Heart right ventricle (tissue), 16 donors: ENCODE results near the gene BRI3. TPM values are rescaled to one million over a fixed set of nuclear protein-coding genes. Genes with fewer than 3 reads are reported as not detected.

Experiments used
- ATAC-seq, 8 donors: fragments of 200-7000 bp; cut with Tn5 transposase; one replicate each; pipeline ENCODE4 v1.9.1; 2020; ENCODE audit warnings: mild to moderate bottlenecking in 8 of 8, moderate library complexity in 8 of 8, moderate number of reproducible peaks in 1 of 8
- DNase-seq, 2 donors: peaks; one replicate each; pipeline ENCODE4 v3.0.0-alpha.2; 2020
- H3K27ac ChIP-seq, 10 donors: fragments of 200-600 bp; sonication (generic) in 2 of 10; one replicate each; pipeline versions ENCODE4 v1.5.0 to v1.8.0; 2020 to 2022; ENCODE audit warnings: mild to moderate bottlenecking in 3 of 10
- H3K27me3 ChIP-seq, 7 donors: fragments of 200-600 bp; one replicate each; pipeline ENCODE4 v1.8.0; 2021 to 2022; ENCODE audit warnings: mild to moderate bottlenecking in 2 of 7
- H3K36me3 ChIP-seq, 9 donors: fragments of 200-600 bp; sonication (generic) in 1 of 9; one replicate each; pipeline versions ENCODE4 v1.5.0 to v1.8.0; 2020 to 2022; ENCODE audit warnings: mild to moderate bottlenecking in 2 of 9
- H3K4me1 ChIP-seq, 9 donors: fragments of 200-600 bp; sonication (generic) in 1 of 9; one replicate each; pipeline versions ENCODE4 v1.5.0 to v1.8.0; 2020 to 2022; ENCODE audit warnings: mild to moderate bottlenecking in 4 of 9
- H3K4me3 ChIP-seq, 10 donors: fragments of 200-600 bp; sonication (generic) in 2 of 10; one replicate each; pipeline versions ENCODE4 v1.5.0 to v1.8.0; 2020 to 2022; ENCODE audit warnings: mild to moderate bottlenecking in 7 of 10, moderate library complexity in 2 of 10
- H3K9me3 ChIP-seq, 11 donors: fragments of 200-600 bp in 10 of 11; sonication (generic) in 2 of 11; one replicate each; pipeline versions ENCODE4 v1.5.0 to v1.8.0; 2013 to 2022; ENCODE audit warnings: mild to moderate bottlenecking in 2 of 11, control low read depth in 1 of 11, moderate library complexity in 1 of 11
- CTCF ChIP-seq, 9 donors: fragments of 200-600 bp; sonication (generic) in 2 of 9; IDR thresholded peaks; one replicate each; pipeline versions ENCODE4 v1.5.0 to v1.8.0; 2021 to 2022; ENCODE audit warnings: antibody characterized with exemption in 9 of 9, mild to moderate bottlenecking in 5 of 9, moderate library complexity in 1 of 9
- WGBS, 2 donors: extraction: QIAGEN DNeasy Blood & Tissue Kit; methylation state at CpG; one replicate each; pipeline ENCODE4 v1.1.7; 2013; ENCODE audit warnings: inconsistent platforms in 1 of 2; 5-methylcytosine and 5-hydroxymethylcytosine counted together
- intact Hi-C, 10 donors: fragments of 100-400 bp; cut with DNase I; formaldehyde crosslinking; loops; one replicate each; pipeline versions ENCODE4 v1.11.1 to v1.14.2; 2022
- polyA plus RNA-seq, 2 donors: library from polyadenylated mRNA; stranded (reverse); fragments of 200-250 nt; gene quantifications; one replicate each; pipeline ENCODE4 v1.2.3, GENCODE V29; 2013
- total RNA-seq, 10 donors: library from RNA; stranded (reverse); fragmentation: NEBNext Ultra II Directional in 3 of 10; extraction: Animal tissue kit (Norgen Biotek cat#: 25700) in 3 of 10; gene quantifications; one replicate each; pipeline versions ENCODE4 v1.2.1 to v1.2.4, GENCODE V29; 2021 to 2023
- donor health status: Arrhythmogenic right ventricular cardiomyopathy.
- donor health status: ischemic (EF 13 %, LVEDD 7.1; RV severe dilation, severe dysfunction).
- donor health status: healthy with polysubstance abuse.
- donor health status: DM: no; HTN: yes; CAD: no.
- donor health status: DM: no; HTN: no; CAD: no.
- donor health status: ischemic (EF 25% LVEDD 6.9; RV normal size, moderate dysfunction).
- donor health status: ischemic (EF 25% LVEDD 5.7; RV mildly dilated, moderate dysfunction).
- donor health status: healthy.
- donor health status: DM: yes; HTN: yes; CAD: no.
- donor health status: Ischemic cardiomyopathy.
- donor health status: ischemic (EF 35%, LVEDD 5.7; RV mildly dilated, moderate dysfunction).
- donor health status: nonischemic (EF 11% LVEDD 7.7; RV severe dilation, severe dysfunction).
- donor health status: DM: yes; HTN: yes; CAD: no.
- donor health status: PGD.
- donor health status: ischemic (EF 29% LVEDD 5.4; RV normal size, mild dysfunction).
- donor health status: nonischemic (EF 23%, LVEDD 6.1; RV moderate dilation, normal function).

The BRI3 gene
- total and polyA plus RNA-seq, 12 donors: 135 to 267 (median 218) TPM

- no peaks in the 10 kb centered on the region for H3K4me1 ChIP-seq
- H3K36me3 ChIP-seq: peaks cover 0 to 92% (median 14%) of the 10 kb centered on the region in 9 donors
- WGBS, 2 donors: 99 to 100% methylated on average over 4 of the region's 4 CpGs
- ATAC-seq (no peak), DNase-seq (no peak)
- intact Hi-C loops: loop anchor here in 1 of 10 donors (10.0 kb wide), 1 partner anchor 213 kb away; no protein-coding TSS in a partner anchor
- H3K4me3 ChIP-seq: no peak overlapping the region
- no peak overlapping the region for H3K27ac ChIP-seq
- H3K27me3 ChIP-seq: no peaks in the 10 kb centered on the region
- H3K9me3 ChIP-seq: no peaks in the 10 kb centered on the region
- no peak for TF ChIP-seq CTCF (IDR thresholded peaks at IDR 0.05)
Measured at GRCh38 chr7:98238076-98238475, 43.4 kb upstream of the BRI3 start.

GRCh38 chr7:98238976-98239375 lies 42.5 kb upstream of the BRI3 start:
- Histone ChIP-seq H3K9me3 (no peaks in the 10 kb centered on the region), H3K27me3 (no peaks in the 10 kb centered on the region), H3K27ac (no peak overlapping the region), H3K4me1 (no peaks in the 10 kb centered on the region), H3K4me3 (no peak overlapping the region), H3K36me3 (peaks cover 0 to 92% (median 19%) of the 10 kb centered on the region in 9 donors)
- WGBS, 2 donors: 94% methylated on average over 9 of the region's 9 CpGs
- DNase-seq: no peak
- no peak for TF ChIP-seq CTCF (IDR thresholded peaks at IDR 0.05)
- intact Hi-C loops: loop anchor here in 1 of 10 donors (10.0 kb wide), 1 partner anchor 214 kb away; no protein-coding TSS in a partner anchor
- no peak for ATAC-seq

GRCh38 chr7:98240961-98241673 lies 40.4 kb upstream of the BRI3 start:
- DNase-seq: peak in 1 of 2 donors; percentile 31
- peak; percentile 52 to 77 (median 76) for TF ChIP-seq CTCF (IDR thresholded peaks at IDR 0.05)
- H3K4me1 ChIP-seq: peaks cover 0 to 19% (median 14%) of the 10 kb centered on the region in 9 donors
- peak; percentile 15 to 61 (median 40) for ATAC-seq
- no peaks in the 10 kb centered on the region for H3K9me3 ChIP-seq
- 69 to 72% methylated on average over 19 of the region's 19 CpGs for WGBS, 2 donors
- no peak overlapping the region for H3K4me3 ChIP-seq
- intact Hi-C loops: loop anchor here in 7 of 10 donors (2.0 to 10.0 kb wide), 4 partner anchors 126 to 220 kb away; no protein-coding TSS in a partner anchor
- peaks cover 0 to 93% (median 25%) of the 10 kb centered on the region in 9 donors for H3K36me3 ChIP-seq
- no peaks in the 10 kb centered on the region for H3K27me3 ChIP-seq
- no peak overlapping the region for H3K27ac ChIP-seq

- Histone ChIP-seq H3K27ac (no peak overlapping the region), H3K9me3 (no peaks in the 10 kb centered on the region), H3K4me1 (peaks cover 0 to 25% (median 15%) of the 10 kb centered on the region in 9 donors), H3K36me3 (peaks cover 0 to 86% (median 25%) of the 10 kb centered on the region in 9 donors), H3K4me3 (no peak overlapping the region), H3K27me3 (no peaks in the 10 kb centered on the region)
- WGBS, 2 donors: 87 to 90% methylated on average over 16 of the region's 16 CpGs
- no peak for TF ChIP-seq CTCF (IDR thresholded peaks at IDR 0.05)
- intact Hi-C loops: loop anchor here in 7 of 10 donors (2.0 to 10.0 kb wide), 4 partner anchors 127 to 221 kb away; no protein-coding TSS in a partner anchor
- ATAC-seq (peak in 1 of 8 donors; percentile 8), DNase-seq (no peak)
Measured at GRCh38 chr7:98241674-98242241, 39.7 kb upstream of the BRI3 start.
